Neuronal stem cell (in vitro differentiated cells): ENCODE results near the gene PPARG.

ENCODE experiments used
- DNase-seq: peaks from one replicate; pipeline ENCODE4 v3.0.0-alpha.2; 2013; ENCODE audit warnings: low spot score
- H2AFZ ChIP-seq: one replicate; pipeline ENCODE4 v1.6.1; 2013; ENCODE audit warnings: mild to moderate bottlenecking, low read length, inconsistent platforms
- H2AK5ac ChIP-seq: 2 replicates; pipeline ENCODE4 v1.6.1; 2013; ENCODE audit warnings: low read depth, mild to moderate bottlenecking, inconsistent platforms, low read length, moderate library complexity, mixed read lengths
- H2BK120ac ChIP-seq: 2 replicates; pipeline ENCODE4 v1.6.1; 2013; ENCODE audit warnings: low read depth, mild to moderate bottlenecking, inconsistent platforms, low read length, moderate library complexity, mixed read lengths
- H2BK12ac ChIP-seq: one replicate; pipeline ENCODE4 v1.6.1; 2013; ENCODE audit warnings: low read length, inconsistent platforms
- H2BK15ac ChIP-seq: 2 replicates; pipeline ENCODE4 v1.6.1; 2013; ENCODE audit warnings: mild to moderate bottlenecking, low read length, inconsistent platforms, mixed read lengths
- H2BK5ac ChIP-seq: one replicate; pipeline ENCODE4 v1.6.1; 2013; ENCODE audit warnings: inconsistent platforms, mild to moderate bottlenecking, low read length, moderate library complexity
- H3K14ac ChIP-seq: one replicate; pipeline ENCODE4 v1.6.1; 2013; ENCODE audit warnings: low read length, inconsistent platforms
- H3K18ac ChIP-seq: 2 replicates; pipeline ENCODE4 v1.6.1; 2013; ENCODE audit warnings: low read length, inconsistent platforms
- H3K23ac ChIP-seq: 2 replicates; pipeline ENCODE4 v1.6.1; 2013; ENCODE audit warnings: low read depth, mild to moderate bottlenecking, mixed read lengths, low read length, inconsistent platforms; ENCODE audit not compliant: poor library complexity
- H3K27ac ChIP-seq: replicated peaks from 3 replicates; pipeline ENCODE4 v1.5.1; 2013; ENCODE audit warnings: low read length, inconsistent platforms
- H3K27me3 ChIP-seq, 3 experiments: 2 replicates each; pipeline ENCODE4 v1.6.1; 2013; ENCODE audit warnings: low read length in 3 of 3, mild to moderate bottlenecking in 2 of 3, inconsistent platforms in 1 of 3, low read depth in 1 of 3, mixed read lengths in 1 of 3, moderate library complexity in 1 of 3; ENCODE audit not compliant: control insufficient read depth in 3 of 3, insufficient read depth in 3 of 3
- H3K36me3 ChIP-seq, 2 donors: replicated peaks in 1 of 2; 2 replicates each; pipeline ENCODE4 v1.6.1; 2013; ENCODE audit warnings: low read length in 2 of 2; ENCODE audit not compliant: control insufficient read depth in 2 of 2, insufficient read depth in 2 of 2
- H3K4ac ChIP-seq: 2 replicates; pipeline ENCODE4 v1.6.1; 2013; ENCODE audit warnings: inconsistent platforms, mild to moderate bottlenecking, low read length, moderate library complexity
- H3K4me1 ChIP-seq, 2 donors: 1 replicate in 1 of 2; 2 replicates in 1 of 2; pipeline ENCODE4 v1.6.1; 2013; ENCODE audit warnings: low read length in 2 of 2, low read depth in 1 of 2; ENCODE audit not compliant: control insufficient read depth in 2 of 2, insufficient read depth in 1 of 2
- H3K4me2 ChIP-seq: one replicate; pipeline ENCODE4 v1.6.1; 2013; ENCODE audit warnings: mild to moderate bottlenecking, low read length, inconsistent platforms; ENCODE audit not compliant: insufficient read depth, poor library complexity, severe bottlenecking
- H3K4me3 ChIP-seq, 2 donors: 2 replicates each; pipeline ENCODE4 v1.5.1; 2013; ENCODE audit warnings: low read length in 2 of 2, mild to moderate bottlenecking in 2 of 2, inconsistent platforms in 1 of 2, moderate library complexity in 1 of 2
- H3K79me1 ChIP-seq: one replicate; pipeline ENCODE4 v1.6.1; 2013; ENCODE audit warnings: low read depth, mild to moderate bottlenecking, inconsistent platforms, low read length, moderate library complexity
- H3K9ac ChIP-seq: one replicate; pipeline ENCODE4 v1.6.1; 2013; ENCODE audit warnings: mild to moderate bottlenecking, low read depth, low read length, inconsistent platforms; ENCODE audit not compliant: poor library complexity
- H3K9me3 ChIP-seq, 2 donors: replicated peaks in 1 of 2; 2 replicates each; pipeline versions ENCODE3 to v1.6.1; 2013; ENCODE audit warnings: low read length in 2 of 2, mild to moderate bottlenecking in 2 of 2, inconsistent platforms in 1 of 2, low read depth in 1 of 2, mixed read lengths in 1 of 2, moderate library complexity in 1 of 2; ENCODE audit not compliant: control insufficient read depth in 2 of 2, insufficient read depth in 1 of 2
- H4K8ac ChIP-seq: one replicate; pipeline ENCODE4 v1.6.1; 2013; ENCODE audit warnings: low read depth, mild to moderate bottlenecking, inconsistent platforms, low read length, moderate library complexity
- H4K91ac ChIP-seq: one replicate; pipeline ENCODE4 v1.6.1; 2013; ENCODE audit warnings: low read length, low read depth, mild to moderate bottlenecking, inconsistent platforms; ENCODE audit not compliant: poor library complexity
- WGBS, 2 donors: extraction: QIAGEN DNeasy Blood & Tissue Kit; methylation state at CpG; one replicate each; pipeline ENCODE4 v1.1.7; 2013; ENCODE audit warnings: missing lambda C conversion rate in 2 of 2, mixed read lengths in 1 of 2; ENCODE audit not compliant: insufficient read length in 2 of 2, insufficient replicate concordance in 1 of 2; ENCODE audit errors: extremely low coverage in 2 of 2; 5-methylcytosine and 5-hydroxymethylcytosine counted together

PPARG gene

GRCh38 chr3:12336099-12336498 lies 47.2 kb downstream of the PPARG start:
- no peak overlapping the region for H3K18ac ChIP-seq
- H4K91ac ChIP-seq: no peak overlapping the region
- H2AK5ac ChIP-seq: no peak overlapping the region
- no peak overlapping the region for H3K4me3 ChIP-seq
- no peak overlapping the region for H3K9ac ChIP-seq
- no peaks in the 10 kb centered on the region for H3K36me3 ChIP-seq
- no peak overlapping the region for H2AFZ ChIP-seq
- no CpG with 5 or more reads among the region's 3 CpGs for WGBS, 2 donors
- no peak overlapping the region for H3K14ac ChIP-seq
- no peak for DNase-seq
- H3K4me1 ChIP-seq: no peaks in the 10 kb centered on the region
- H3K27me3 ChIP-seq: peaks cover 0 to 4% (median 0%) of the 10 kb centered on the region in 3 experiments
- no peak overlapping the region for H2BK12ac ChIP-seq
- H2BK120ac ChIP-seq: no peak overlapping the region
- no peaks in the 10 kb centered on the region for H3K9me3 ChIP-seq
- H3K79me1 ChIP-seq: no peaks in the 10 kb centered on the region
- no peak overlapping the region for H3K23ac ChIP-seq
- H2BK15ac ChIP-seq: no peak overlapping the region
- H4K8ac ChIP-seq: no peak overlapping the region
- no peak overlapping the region for H3K27ac ChIP-seq
- no peak overlapping the region for H3K4ac ChIP-seq
- no peak overlapping the region for H2BK5ac ChIP-seq
- no peak overlapping the region for H3K4me2 ChIP-seq

GRCh38 chr3:12338595-12339546 lies 50.0 kb downstream of the PPARG start:
- WGBS, 2 donors: no CpG with 5 or more reads among the region's 5 CpGs
- no peaks in the 10 kb centered on the region for H3K79me1 ChIP-seq
- no peak overlapping the region for H2AK5ac ChIP-seq
- H3K27ac ChIP-seq: no peak overlapping the region
- no peak overlapping the region for H3K23ac ChIP-seq
- no peak overlapping the region for H4K8ac ChIP-seq
- H3K4me1 ChIP-seq: no peaks in the 10 kb centered on the region
- no peak overlapping the region for H2BK5ac ChIP-seq
- H3K4me3 ChIP-seq: no peak overlapping the region
- H2BK12ac ChIP-seq: no peak overlapping the region
- H3K4me2 ChIP-seq: no peak overlapping the region
- no peak overlapping the region for H4K91ac ChIP-seq
- no peak overlapping the region for H3K4ac ChIP-seq
- DNase-seq: no peak
- H2AFZ ChIP-seq: no peak overlapping the region
- H3K9me3 ChIP-seq: no peaks in the 10 kb centered on the region
- H2BK120ac ChIP-seq: no peak overlapping the region
- H3K36me3 ChIP-seq: no peaks in the 10 kb centered on the region
- H3K27me3 ChIP-seq: peaks cover 0 to 4% (median 0%) of the 10 kb centered on the region in 3 experiments
- no peak overlapping the region for H3K18ac ChIP-seq
- H2BK15ac ChIP-seq: no peak overlapping the region
- no peak overlapping the region for H3K9ac ChIP-seq
- no peak overlapping the region for H3K14ac ChIP-seq

GRCh38 chr3:12339701-12340480 lies 51.0 kb downstream of the PPARG start:
- H3K4ac ChIP-seq: no peak overlapping the region
- H2AFZ ChIP-seq: no peak overlapping the region
- H2BK120ac ChIP-seq: no peak overlapping the region
- H3K4me3 ChIP-seq: no peak overlapping the region
- no peak overlapping the region for H3K4me2 ChIP-seq
- H2BK5ac ChIP-seq: no peak overlapping the region
- no peak overlapping the region for H4K8ac ChIP-seq
- no peak overlapping the region for H3K27ac ChIP-seq
- H3K79me1 ChIP-seq: no peaks in the 10 kb centered on the region
- H4K91ac ChIP-seq: no peak overlapping the region
- H3K14ac ChIP-seq: no peak overlapping the region
- H2AK5ac ChIP-seq: no peak overlapping the region
- H3K9me3 ChIP-seq: no peaks in the 10 kb centered on the region
- H2BK12ac ChIP-seq: no peak overlapping the region
- H3K4me1 ChIP-seq: no peaks in the 10 kb centered on the region
- DNase-seq: no peak
- WGBS, 2 donors: no CpG with 5 or more reads among the region's 5 CpGs
- no peak overlapping the region for H3K9ac ChIP-seq
- peaks cover 0 to 4% (median 0%) of the 10 kb centered on the region in 3 experiments for H3K27me3 ChIP-seq
- no peaks in the 10 kb centered on the region for H3K36me3 ChIP-seq
- H2BK15ac ChIP-seq: no peak overlapping the region
- no peak overlapping the region for H3K18ac ChIP-seq
- no peak overlapping the region for H3K23ac ChIP-seq

- H3K4ac ChIP-seq: no peak overlapping the region
- no peak for DNase-seq
- peaks cover 0 to 4% (median 0%) of the 10 kb centered on the region in 3 experiments for H3K27me3 ChIP-seq
- H3K79me1 ChIP-seq: no peaks in the 10 kb centered on the region
- H3K18ac ChIP-seq: no peak overlapping the region
- no peaks in the 10 kb centered on the region for H3K9me3 ChIP-seq
- H4K91ac ChIP-seq: no peak overlapping the region
- H2AK5ac ChIP-seq: no peak overlapping the region
- no peak overlapping the region for H2BK12ac ChIP-seq
- no peaks in the 10 kb centered on the region for H3K36me3 ChIP-seq
- H3K4me1 ChIP-seq: no peaks in the 10 kb centered on the region
- no peak overlapping the region for H3K23ac ChIP-seq
- H3K4me2 ChIP-seq: no peak overlapping the region
- H3K14ac ChIP-seq: no peak overlapping the region
- H3K27ac ChIP-seq: no peak overlapping the region
- no peak overlapping the region for H2BK15ac ChIP-seq
- no CpG with 5 or more reads among the region's 2 CpGs for WGBS, 2 donors
- H4K8ac ChIP-seq: no peak overlapping the region
- H2AFZ ChIP-seq: no peak overlapping the region
- no peak overlapping the region for H3K9ac ChIP-seq
- H2BK120ac ChIP-seq: no peak overlapping the region
- no peak overlapping the region for H3K4me3 ChIP-seq
- H2BK5ac ChIP-seq: no peak overlapping the region
Observed at GRCh38 chr3:12340506-12340905, 51.6 kb downstream of the PPARG start.
